ENCODE measurements around the gene TRANK1.
A peak's percentile ranks its signal among the peaks of the same experiment; 100 is the strongest.

TRANK1 gene

DNA sequence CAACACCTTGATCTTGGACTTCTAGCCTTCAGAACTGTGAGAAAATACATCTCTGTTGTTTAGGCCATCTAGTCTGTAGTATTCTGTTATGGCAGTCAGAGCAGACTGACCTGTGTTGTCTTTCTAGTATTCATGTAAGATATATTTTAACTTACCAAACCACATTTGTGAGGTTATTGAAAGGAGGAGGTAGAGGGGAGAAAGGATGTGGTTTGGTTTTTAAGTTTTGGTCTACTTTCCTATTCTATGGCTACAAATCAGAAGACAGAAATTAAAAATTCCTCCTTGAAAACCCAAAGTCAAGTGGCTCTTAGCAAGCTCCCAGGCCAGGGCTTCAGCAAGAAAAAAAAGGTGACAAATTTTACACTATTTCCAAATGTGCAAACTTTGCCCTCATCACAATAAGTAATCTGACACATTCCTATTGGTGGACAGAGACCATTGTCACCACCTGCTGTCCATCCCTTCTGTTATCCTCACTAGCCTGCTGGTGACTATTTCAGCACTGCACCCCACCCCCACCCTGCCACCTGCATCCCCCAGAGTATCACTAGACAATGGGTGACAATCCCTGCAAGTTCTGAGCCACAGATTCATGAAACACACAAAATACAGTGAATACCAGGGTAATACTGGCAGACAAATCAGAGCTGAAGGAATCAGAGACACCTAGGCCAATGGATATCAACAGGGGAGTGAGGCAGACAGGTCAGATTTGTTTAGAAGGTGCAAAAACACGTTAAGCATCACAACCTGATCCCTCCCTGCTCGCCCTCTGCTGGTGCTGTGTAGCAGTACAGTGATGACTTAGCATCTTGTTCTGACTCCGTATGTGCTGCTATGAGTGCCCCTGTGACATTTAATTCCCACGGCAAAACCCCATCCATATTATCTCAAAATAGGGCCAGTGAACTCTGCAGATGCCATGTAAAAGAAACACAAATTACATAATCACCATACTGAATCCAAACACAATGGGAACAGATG lies 101.5 kb downstream of the TRANK1 start:
- DNase-seq (ENCODE audit: low read depth) = peak; percentile 33

DNA sequence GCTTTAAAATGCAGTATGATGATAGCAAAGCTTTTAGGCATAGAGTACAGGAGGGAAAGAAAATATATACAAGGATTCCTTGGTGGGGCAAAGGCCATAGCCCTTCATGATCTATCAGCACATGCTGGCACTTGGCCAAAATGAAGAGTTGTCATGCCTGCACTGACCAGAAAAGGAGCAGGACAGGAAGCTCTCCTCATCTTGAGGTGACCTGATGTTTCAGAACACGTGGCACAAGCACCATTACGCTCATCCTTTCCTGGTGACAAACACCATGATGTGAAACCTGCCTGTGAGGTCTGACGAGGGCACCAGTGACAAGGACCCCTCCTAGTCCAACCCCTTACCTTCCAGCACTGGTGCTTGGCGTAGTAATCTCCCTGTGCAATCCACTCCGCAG lies 102.6 kb downstream of the TRANK1 start:
- no peak for DNase-seq (ENCODE audit: low read depth)

DNA sequence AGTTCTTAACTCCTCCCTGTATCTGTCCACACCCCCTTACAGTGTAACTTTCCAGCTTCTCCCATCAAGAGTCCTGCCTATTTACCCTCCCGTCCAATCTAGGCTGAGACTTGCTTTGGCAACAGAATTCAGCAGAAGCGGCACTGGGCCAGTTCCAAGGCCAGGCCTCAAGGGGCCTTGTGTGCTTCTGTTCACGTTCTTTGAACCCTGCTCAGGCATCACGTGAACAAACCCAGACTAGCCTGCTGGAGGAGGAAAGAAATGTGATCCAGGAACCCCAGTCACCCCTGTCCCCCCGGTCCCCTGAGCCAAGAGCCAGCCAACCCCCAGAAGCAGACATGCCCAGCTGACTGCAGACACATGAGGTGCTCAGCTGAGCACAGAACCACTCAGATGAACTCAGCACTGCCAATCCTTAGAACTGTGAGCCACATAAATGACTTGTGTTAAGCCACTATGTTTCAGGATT lies 104.4 kb downstream of the TRANK1 start:
- no peak for DNase-seq (ENCODE audit: low read depth)

DNA sequence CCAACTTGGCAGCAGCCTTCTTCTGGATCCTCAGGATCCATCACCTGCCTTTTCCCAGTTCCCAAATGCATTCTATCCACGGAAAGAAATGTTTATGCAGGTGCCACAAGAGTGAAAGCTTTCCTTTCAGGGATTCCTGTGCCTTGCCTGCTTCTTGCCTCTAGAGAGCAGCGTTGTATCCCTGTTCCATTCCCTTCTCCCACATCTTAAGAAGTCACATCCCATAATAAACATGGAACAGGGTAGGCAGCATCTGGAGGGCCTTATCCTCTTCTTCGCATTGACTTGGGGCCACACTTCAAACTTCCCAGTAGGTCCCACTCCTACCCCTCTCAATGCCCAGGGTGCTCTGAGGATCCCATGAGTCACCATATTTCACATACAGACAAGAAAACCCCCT lies 107.8 kb downstream of the TRANK1 start:
- no peak for DNase-seq (ENCODE audit: low read depth)

DNA sequence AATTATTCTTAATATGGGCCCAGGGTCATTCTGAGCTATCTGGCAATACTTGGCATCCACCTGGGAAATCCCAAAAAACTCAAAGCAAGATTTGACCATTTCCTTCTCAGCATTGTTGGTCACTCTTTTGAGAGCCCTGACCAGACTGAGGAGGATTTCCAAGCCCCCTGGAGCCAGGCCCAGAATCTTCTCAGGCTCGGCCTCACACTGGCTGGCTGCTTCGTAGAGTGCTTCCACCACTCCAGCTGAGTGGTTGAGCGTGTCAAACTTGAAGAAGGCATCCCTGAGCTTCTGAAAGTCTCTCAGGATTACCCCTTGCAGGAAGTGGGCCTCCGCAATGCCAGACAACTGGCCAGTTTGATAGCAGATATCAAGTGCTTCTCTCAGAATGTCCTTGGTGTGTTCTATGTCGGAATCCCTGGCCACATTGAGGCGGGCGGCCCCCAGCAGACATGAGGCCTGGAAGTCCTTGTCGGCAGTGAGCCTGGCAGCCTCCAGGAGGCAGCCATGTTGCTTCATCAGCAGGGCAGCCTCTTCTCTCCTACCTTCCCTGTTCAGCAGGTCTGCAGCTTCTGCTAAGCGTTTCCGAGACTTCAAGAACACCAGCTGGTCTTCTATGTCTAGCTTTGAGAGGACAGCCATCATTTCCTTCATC lies 111.6 kb downstream of the TRANK1 start:
- no peak for DNase-seq (ENCODE audit: low read depth)

DNA sequence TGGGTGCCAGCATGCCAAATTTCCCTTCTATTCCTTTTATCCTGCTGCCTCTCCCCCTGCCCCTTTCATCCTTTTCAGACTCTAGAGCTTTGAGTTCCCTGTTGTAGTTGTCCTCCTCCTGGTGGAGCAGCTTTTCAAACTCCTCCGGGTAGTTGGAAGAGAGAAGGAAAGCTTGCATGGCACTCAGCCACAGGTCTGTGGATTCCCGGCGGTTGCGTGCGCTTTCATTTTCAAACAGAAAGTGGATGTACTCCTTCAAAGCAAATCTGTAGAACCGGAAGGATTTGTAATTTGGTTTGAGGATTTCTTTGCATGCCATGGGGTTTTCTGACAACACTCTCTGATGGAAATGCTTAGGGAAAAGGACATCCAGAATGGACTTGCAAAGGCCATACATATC lies 112.4 kb downstream of the TRANK1 start:
- DNase-seq (ENCODE audit: low read depth) = no peak

DNA sequence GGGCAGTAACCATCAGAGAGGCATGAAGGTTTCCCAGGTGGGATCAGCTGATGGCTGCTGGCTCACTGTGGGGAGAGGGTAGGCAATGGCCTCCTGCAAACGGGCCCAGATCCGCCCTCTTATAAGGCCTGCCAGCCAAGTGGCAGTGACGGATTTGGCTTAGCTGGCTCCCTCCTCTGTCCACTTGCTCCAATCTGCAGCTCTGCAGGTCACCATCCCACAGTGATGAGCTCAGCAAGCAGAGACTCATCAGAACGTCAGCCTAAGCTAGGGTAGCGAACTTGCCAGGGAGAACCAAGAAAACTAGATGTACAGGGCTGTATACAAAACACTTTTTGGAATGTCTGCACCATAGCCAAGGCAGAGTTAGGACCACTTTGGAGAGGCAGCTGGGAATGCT lies 117.7 kb downstream of the TRANK1 start:
- no peak for DNase-seq (ENCODE audit: low read depth)

DNA sequence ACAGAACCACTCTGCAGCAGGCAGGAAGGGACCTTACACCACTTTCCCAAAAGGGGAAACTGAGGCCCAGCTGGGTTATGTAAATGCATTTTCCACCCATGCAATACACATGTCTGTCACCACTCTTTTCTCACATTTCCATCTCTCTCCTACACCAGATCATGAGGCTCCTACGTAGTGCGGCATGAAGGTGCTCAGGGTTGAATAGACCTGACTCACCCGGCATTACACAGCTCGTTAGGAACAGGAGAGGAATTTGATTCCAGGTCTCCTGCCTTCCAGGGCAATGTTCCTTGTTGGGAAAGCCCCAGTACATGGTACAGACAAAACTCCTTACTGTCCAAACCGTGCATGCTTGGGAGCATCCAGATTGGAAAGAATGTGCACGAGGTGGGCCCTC lies 118.6 kb downstream of the TRANK1 start:
- no peak for DNase-seq (ENCODE audit: low read depth)

DNA sequence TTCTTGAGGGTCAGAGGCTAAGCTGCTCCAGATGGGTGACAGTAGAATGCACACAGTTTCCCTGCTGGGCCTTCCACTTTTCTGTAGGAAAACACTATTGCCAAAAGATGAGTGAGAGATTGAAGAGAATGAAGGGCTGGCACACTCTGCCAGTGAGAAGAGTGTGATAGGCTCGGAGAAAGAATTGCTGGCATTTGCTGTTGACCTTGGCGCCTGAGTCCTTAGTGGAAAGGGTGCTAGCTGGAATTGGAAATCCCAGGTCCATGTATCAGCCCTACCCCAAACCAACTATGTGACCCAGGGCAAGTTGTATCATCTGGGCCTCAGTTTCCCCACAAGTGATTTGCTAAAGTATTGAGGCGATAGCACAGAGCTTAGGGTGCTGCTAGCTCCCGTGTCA lies 120.4 kb downstream of the TRANK1 start:
- DNase-seq (ENCODE audit: low read depth) = no peak

DNA sequence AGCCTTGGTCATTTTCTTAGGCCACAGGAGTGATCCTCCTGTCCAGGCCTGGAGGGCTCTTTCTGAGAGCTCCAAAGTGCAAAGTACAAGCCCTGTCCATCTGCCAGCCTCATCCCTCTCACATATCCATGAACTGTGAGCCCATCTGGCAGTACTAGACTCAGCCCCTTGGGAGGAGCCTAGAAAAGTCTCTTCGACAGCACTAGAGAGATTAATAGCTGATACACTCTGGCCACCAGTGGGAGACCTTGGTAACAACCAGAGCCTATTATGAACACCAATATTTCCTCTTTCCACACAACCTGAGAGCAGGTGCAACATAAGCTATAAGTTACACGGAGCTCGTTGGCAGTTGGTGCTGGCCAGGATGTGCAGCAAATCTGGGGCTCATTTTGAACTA lies 121.0 kb downstream of the TRANK1 start:
- DNase-seq (ENCODE audit: low read depth) = no peak

DNA sequence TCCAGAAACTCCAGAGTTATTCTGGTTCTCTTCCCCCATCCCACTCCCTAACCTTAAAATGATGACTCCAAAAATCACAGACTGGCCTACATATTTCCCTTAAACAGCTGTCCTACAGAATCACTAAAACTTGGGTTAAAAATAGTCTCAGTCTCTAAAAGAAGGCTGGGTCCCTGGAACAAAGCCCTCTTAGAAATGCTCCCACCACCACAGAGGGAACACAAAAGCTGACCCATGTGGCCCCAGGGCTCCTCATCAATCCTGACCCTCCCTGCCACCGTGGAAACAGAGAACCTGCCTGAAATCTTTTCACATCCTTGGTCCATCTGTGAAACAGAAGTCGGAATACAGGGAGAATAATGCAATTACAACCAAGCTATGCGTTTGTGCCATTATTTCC lies 124.8 kb downstream of the TRANK1 start:
- DNase-seq (ENCODE audit: low read depth) = no peak

DNA sequence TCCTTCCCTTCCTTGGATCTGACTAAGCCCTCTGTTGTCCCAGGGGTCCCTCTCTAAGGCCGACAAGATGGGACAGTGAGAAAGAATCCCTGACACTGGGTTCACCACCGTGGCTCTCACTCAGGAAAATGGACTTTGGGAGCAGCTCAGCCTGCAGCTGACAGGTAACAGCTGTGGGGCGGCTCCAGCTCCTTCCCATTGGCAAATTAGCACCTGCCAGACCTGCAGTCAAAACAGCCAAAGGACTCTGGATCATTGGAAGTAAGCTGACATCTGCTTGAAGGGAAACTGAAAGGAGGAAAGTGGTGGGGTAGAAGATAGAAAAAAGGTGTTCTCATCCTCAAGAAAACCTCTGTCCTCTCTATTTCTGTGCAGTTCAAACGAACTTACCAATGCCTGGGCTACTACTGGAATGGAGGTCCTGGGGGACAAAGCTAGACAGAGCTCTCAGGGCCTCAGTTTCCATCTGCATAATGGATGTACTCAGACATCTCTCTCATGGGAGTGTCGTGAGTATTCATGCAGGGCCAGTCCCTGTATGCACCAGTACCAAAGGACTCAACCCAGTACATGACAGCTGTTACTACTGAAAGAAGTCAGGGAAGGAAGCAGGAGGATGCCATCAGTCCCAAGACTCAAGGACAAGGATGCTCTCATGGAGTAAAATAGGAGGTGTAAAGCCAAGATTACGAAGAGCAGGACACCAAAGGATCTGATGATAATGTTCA lies 126.9 kb downstream of the TRANK1 start:
- DNase-seq (ENCODE audit: low read depth) = no peak

DNA sequence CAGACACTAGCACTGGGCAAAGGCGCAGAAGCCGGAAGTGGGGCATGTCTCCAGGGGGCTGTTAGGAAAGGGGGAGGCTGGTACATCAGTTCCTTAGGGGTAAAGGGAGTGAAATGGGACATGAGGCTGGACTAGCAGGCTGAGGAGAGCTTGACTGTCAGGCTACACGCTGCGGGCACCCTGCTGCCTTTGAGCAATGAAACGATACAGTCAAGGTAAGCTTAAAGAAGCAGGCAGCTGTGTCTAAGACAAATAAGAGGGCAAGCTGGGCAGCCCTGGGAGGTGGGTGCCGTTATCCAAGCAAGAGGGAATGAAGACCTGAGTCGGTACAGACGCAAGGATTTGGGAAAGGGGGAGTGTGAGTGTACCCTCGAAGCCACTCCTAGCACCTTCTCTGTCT lies 129.5 kb downstream of the TRANK1 start:
- no peak for DNase-seq (ENCODE audit: low read depth)

DNA sequence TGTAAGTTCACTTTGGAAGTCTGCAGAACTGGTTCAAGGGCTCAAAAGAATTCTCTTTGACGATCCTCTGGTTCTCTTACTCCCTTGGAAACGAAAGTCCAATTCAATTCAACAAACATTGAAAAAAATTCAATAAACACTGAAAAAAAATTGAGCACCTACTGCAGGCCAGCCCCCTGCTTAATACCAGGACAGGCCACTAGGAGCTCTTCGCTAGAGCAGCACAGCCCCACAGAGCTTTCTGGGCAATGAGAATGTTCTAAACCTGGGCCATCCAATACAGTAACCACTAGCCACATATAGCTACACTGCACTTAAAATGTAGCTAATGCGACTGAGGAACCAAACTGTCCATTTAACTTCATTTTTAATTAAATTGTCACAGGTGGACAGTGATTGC lies 130.1 kb downstream of the TRANK1 start:
- no peak for DNase-seq (ENCODE audit: low read depth)

DNA sequence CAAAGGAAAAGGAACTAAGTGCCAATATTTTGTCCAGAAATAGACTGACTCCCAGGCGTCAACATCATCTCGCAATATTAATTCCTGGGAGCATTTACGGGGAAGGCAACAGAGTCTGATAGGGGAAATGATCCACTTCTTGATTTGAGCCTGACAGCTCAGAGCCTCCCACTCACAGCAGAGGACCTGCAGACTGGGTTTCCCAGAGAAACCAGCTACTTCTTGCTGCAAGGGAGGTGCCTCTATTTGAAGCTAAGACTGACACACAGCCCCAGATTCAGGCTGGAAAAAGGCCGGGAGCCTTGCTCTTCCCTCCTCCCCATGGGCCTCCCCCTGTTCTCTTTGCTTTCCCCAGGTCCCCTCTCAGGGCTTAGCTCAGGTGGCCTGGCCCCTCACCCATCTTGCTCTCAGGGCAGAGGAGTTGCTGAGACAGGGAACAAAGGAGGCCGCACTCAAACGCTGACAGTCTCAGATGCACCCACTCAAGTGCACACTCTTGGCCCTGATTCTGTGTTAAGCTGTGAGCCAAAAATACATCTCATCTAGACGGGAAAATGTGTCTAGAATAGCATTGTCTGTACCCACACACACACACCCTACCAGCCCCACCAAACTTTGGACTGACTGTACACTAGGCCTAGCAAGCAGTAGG lies 130.7 kb downstream of the TRANK1 start:
- no peak for DNase-seq (ENCODE audit: low read depth)

DNA sequence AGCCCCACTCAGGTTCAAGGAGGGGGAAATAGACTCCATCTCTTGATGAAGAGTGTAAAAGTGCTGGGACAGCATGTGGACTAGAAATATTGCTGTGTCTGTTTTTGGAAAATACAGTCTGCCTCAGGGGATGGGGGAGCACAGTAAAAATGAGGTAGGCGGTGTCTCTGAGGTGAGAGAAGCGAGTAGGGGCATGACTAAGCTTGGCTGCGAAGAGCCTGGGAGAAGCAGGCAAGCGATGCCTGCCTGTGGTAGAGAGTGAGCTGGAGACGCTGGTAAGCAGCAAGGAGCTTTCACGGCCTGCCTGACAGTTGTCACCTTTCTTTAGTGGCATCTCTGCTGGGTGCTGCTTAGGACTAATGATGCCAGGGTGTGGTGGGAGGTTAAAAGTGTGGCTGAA lies 131.5 kb downstream of the TRANK1 start:
- no peak for DNase-seq (ENCODE audit: low read depth)

DNA sequence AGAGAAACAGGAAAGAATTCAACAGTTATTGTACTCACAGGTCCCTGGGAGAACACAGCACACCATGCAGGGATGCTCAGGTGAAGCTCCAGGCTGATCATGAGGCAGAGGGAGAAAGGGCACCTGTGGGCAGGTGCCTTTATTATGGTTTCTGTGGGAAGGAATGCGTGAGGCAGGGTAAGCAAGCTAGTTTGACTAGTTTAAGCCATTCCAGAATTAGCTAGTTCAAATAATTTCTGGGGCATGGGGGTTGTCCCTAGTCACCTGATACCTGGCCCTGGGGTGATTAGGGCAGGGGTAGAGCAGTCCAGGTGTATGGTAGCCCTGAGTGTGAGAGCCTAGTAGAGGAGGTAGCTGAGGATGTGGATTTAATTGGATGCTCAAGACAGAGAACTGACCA lies 132.6 kb downstream of the TRANK1 start:
- DNase-seq (ENCODE audit: low read depth) = no peak

DNA sequence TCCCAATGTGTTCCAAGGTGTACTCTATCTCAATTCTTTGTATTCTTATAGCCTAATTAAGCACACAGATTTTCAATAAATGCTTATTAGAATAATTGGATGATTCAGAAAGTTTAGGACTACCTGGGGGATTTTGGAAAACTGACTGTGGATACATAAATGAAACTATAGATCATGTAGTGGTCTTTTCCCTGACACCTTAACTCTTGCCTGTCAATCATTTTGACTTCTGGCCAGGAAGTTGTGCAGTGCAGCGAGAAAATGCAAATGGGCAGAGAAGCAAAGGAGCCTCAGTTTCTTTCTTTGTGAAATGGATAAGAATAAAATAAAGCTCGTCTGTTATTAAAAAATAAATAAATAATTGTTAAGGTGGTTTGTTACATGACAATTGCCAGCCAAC lies 133.1 kb downstream of the TRANK1 start:
- DNase-seq (ENCODE audit: low read depth) = no peak

DNA sequence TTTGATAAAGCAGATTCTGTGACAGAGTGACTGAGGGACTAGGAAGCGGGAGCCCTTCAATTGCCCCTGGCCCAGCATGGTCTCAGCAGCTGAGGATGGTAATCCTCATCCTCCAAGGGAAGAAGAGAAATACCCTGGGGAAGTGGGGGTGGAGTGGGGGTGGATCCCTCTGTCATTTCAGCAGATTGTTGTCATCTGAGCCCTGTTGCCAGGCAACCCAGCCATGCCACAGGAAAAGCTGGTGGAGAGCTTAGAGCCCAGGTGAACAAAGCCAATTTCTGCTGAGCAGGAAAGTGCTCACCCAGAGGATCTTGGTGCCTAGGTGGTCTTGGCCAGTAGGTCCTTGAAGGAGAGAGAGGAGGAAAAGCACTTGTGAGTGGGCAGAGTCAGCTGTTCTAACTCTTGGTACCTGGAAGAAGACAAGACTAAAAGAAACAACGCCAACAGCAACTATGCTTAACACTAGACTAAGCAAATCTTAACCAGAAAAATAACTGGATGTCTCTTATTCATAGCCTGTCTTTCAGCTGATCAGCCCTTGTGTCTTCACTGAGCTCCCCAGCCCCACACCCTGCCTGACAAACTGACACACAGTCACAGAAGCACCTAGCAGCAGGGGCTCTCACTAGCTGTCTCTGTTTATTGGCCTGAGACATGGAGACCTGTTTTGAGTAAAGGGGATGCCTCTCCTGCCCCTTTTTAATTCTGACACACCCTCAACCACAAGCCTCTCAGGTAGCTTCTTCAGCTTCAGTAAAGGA lies 140.4 kb downstream of the TRANK1 start:
- DNase-seq (ENCODE audit: low read depth) = no peak

DNA sequence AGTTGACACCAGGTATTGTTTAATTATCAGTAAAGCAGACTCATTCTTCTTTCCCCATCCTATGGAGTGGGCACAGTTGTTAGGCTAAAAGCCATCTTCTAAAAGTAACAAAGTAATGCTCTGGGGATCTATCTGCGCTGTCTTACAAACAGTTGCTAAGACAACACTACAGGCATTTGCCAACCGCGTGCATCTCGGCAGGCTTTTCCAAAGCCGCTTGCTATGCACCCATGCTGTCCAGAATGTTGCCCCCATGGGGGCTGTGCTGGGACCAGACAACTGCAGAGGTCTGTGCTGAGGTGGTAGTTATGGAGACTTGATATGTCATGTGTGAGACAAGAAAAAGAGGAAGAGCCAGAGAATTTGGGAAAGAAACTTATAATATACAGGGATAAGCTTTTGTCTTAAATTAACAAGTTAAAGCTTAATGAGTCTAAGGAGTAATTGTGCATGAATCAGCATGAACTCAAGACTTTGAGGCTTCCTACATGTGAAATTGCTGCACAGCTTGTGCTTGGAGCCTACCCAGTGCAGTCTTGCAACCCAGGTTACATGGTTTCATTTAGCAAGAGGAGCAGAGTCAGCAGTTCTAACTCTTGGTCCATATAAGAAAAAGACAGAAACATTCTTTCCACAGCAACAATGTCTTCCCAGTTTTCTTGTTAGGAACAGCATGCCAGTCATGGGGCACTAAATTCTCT lies 141.6 kb downstream of the TRANK1 start:
- no peak for DNase-seq (ENCODE audit: low read depth)

Data from stimulated activated CD8-positive, alpha-beta memory T cell treated with anti-CD3 and anti-CD28 coated beads, Interleukin-7, amount 100 ng/mL, for 24 hours (primary cell).